ENCODE measurements around the gene TRIP10.

The TRIP10 gene

DNA sequence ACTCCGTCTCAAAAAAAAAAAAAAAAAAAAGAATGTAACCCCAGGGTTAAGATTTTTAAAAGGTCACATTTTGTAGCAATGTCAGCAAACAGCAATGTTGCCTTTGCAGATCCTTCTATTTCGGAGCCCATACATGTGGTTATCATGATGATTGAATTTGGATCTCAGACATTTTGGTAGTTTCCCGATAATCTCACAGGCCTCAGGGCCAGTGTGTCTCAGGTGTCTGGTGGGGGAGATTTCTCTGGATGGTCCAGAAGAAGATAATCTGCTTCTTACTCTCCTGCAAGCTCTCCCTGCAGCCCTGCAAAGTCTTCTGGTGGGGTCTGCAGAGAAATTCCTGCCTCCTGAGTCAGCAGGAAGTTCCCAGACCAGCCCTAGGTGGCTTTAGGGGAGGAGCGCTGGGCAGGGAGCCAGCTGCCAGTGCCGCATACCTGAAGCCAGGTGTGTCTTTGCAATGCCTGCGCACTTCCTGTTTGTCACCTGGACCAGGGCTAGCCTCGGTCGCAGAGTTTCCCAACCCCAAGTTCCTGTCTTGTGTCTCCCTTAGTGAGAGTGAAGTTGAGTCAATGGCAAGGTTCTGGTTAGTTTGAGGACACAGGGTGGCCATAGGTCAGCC is 26.4 kb downstream of the TRIP10 start:
- TF ChIP-seq EZH2phosphoT487 (IDR thresholded peaks at IDR 0.05; ENCODE audit: low read length) (no peak), EZH2 (optimal IDR thresholded peaks at IDR 0.05; ENCODE audit: low read depth, low read length) (no peak)
- TF ChIP-seq, protein P1, sequence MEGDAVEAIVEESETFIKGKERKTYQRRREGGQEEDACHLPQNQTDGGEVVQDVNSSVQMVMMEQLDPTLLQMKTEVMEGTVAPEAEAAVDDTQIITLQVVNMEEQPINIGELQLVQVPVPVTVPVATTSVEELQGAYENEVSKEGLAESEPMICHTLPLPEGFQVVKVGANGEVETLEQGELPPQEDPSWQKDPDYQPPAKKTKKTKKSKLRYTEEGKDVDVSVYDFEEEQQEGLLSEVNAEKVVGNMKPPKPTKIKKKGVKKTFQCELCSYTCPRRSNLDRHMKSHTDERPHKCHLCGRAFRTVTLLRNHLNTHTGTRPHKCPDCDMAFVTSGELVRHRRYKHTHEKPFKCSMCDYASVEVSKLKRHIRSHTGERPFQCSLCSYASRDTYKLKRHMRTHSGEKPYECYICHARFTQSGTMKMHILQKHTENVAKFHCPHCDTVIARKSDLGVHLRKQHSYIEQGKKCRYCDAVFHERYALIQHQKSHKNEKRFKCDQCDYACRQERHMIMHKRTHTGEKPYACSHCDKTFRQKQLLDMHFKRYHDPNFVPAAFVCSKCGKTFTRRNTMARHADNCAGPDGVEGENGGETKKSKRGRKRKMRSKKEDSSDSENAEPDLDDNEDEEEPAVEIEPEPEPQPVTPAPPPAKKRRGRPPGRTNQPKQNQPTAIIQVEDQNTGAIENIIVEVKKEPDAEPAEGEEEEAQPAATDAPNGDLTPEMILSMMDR (IDR thresholded peaks at IDR 0.05; ENCODE audit: low read length): no peak

DNA sequence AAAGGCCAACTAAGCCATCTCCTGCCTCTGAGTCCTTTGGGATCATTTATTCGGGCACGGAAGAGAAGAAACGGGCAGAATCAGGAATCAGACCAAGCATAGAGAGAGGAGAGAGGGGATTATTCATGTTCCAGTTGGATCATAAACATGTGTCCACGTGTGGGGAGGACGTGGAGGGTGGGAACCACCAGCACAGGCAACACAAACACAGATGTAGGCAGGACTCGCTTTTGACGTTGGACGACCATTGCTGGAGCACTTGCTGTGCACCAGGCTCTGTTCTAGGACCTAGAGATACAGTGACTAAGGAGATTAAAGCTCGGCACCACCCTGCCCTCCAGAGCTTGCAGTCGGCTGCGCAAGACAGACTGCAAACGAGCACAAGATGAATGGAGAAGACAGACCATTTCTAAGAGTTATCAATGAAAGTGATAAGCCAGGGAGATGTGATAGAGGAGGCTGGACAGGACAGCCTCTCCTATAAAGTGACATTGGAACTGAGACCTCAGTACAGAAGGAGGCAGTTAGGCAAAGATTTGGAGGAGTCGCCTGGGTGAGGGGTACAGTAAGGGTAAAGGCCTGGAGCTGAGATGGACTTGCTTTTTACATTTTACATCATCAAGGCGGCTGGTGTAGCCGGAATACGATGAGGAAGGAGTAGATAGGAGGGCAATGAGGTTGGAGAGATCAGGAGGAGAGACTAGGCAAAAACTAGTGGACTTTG is 27.0 kb downstream of the TRIP10 start:
- Histone ChIP-seq H3K36me3 (replicated peaks; ENCODE audit: insufficient read depth, low read length) (no peaks in the 10 kb centered on the region), H4K20me1 (ENCODE audit: insufficient read depth, low read length) (no peaks in the 10 kb centered on the region), H3K79me2 (ENCODE audit: low read length) (peaks cover 43% of the 10 kb centered on the region), H2AFZ (ENCODE audit: low read length) (peak overlapping the region; percentile 62), H3K9ac (ENCODE audit: low read length) (peak overlapping the region; percentile 66), H3K4me1 (ENCODE audit: low read length) (peaks cover 18% of the 10 kb centered on the region), H3K27me3 (replicated peaks; ENCODE audit: insufficient read depth, low read length) (no peaks in the 10 kb centered on the region), H3F3A (ENCODE audit: insufficient read depth, low read length) (peaks cover 19% of the 10 kb centered on the region), H3K4me2 (ENCODE audit: low read depth, low read length) (peak overlapping the region; percentile 93), H3K9me2 (replicated peaks; ENCODE audit: insufficient read depth, low read length) (no peaks in the 10 kb centered on the region), H3K9me3 (replicated peaks; ENCODE audit: insufficient read depth, low read length) (no peaks in the 10 kb centered on the region), H3K4me3 (ENCODE audit: low read length) (peak overlapping the region; percentile 85), H3K27ac (ENCODE audit: low read length) (peak overlapping the region; percentile 66)
- TF ChIP-seq, protein P1 (IDR thresholded peaks at IDR 0.05; ENCODE audit: low read length): no peak
- no peak for TF ChIP-seq EZH2 (optimal IDR thresholded peaks at IDR 0.05; ENCODE audit: low read depth, low read length)
- TF ChIP-seq EZH2phosphoT487 (IDR thresholded peaks at IDR 0.05; ENCODE audit: low read length): no peak
- DNase-seq: peak; percentile 31

More for the DNA sequence above, 26.4 kb downstream of the TRIP10 start:
- no peaks in the 10 kb centered on the region for H3K27me3 ChIP-seq (replicated peaks; ENCODE audit: insufficient read depth, low read length)
- no peaks in the 10 kb centered on the region for H3K9me2 ChIP-seq (replicated peaks; ENCODE audit: insufficient read depth, low read length)
- peaks cover 19% of the 10 kb centered on the region for H3F3A ChIP-seq (ENCODE audit: insufficient read depth, low read length)
- H3K36me3 ChIP-seq (replicated peaks; ENCODE audit: insufficient read depth, low read length): no peaks in the 10 kb centered on the region
- H2AFZ ChIP-seq (ENCODE audit: low read length): no peak overlapping the region
- peak overlapping the region; percentile 85 for H3K4me3 ChIP-seq (ENCODE audit: low read length)
- H3K79me2 ChIP-seq (ENCODE audit: low read length): peaks cover 48% of the 10 kb centered on the region
- H3K4me1 ChIP-seq (ENCODE audit: low read length): peaks cover 18% of the 10 kb centered on the region
- DNase-seq: peak; percentile 85
- peak overlapping the region; percentile 93 for H3K4me2 ChIP-seq (ENCODE audit: low read depth, low read length)
- no peaks in the 10 kb centered on the region for H3K9me3 ChIP-seq (replicated peaks; ENCODE audit: insufficient read depth, low read length)
- peak overlapping the region; percentile 66; the same call in 1 of the 2 replicates for H3K9ac ChIP-seq (ENCODE audit: low read length)
- no peaks in the 10 kb centered on the region for H4K20me1 ChIP-seq (ENCODE audit: insufficient read depth, low read length)
- peak overlapping the region; percentile 66 for H3K27ac ChIP-seq (ENCODE audit: low read length)

DNA sequence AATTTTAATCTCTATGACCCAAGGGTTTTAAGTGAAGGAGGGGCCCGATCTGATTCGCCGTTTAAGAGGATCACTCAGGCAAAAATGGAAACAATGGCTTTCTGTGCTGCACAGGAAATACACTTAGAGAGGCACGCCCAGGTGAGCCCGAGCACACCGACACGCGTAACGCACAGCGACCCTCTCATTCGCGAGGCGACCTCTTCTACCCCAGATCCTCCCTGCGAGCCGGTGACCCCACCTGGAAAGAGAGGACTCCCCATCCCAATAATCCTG is 27.5 kb downstream of the TRIP10 start:
- TF ChIP-seq, protein P1 (IDR thresholded peaks at IDR 0.05; ENCODE audit: low read length): no peak
- Histone ChIP-seq H3K27me3 (replicated peaks; ENCODE audit: insufficient read depth, low read length) (no peaks in the 10 kb centered on the region), H3K9me3 (replicated peaks; ENCODE audit: insufficient read depth, low read length) (no peaks in the 10 kb centered on the region), H3K9ac (ENCODE audit: low read length) (peak overlapping the region; percentile 66), H3K27ac (ENCODE audit: low read length) (peak overlapping the region; percentile 66; the same call in 1 of the 2 replicates), H3K79me2 (ENCODE audit: low read length) (peaks cover 44% of the 10 kb centered on the region), H3F3A (ENCODE audit: insufficient read depth, low read length) (peaks cover 19% of the 10 kb centered on the region), H3K4me3 (ENCODE audit: low read length) (peak overlapping the region; percentile 85), H2AFZ (ENCODE audit: low read length) (peak overlapping the region; percentile 62), H3K4me2 (ENCODE audit: low read depth, low read length) (peak overlapping the region; percentile 93), H3K36me3 (replicated peaks; ENCODE audit: insufficient read depth, low read length) (no peaks in the 10 kb centered on the region), H4K20me1 (ENCODE audit: insufficient read depth, low read length) (no peaks in the 10 kb centered on the region), H3K9me2 (replicated peaks; ENCODE audit: insufficient read depth, low read length) (no peaks in the 10 kb centered on the region), H3K4me1 (ENCODE audit: low read length) (peaks cover 21% of the 10 kb centered on the region)
- peak; percentile 71 for DNase-seq

Data from MM.1S (cell line).